GM23248 (cell line): ENCODE data around the gene TCF7L2. TPM values are rescaled to one million over a fixed set of nuclear protein-coding genes. Genes with fewer than 3 reads are reported as not detected.

Experiments
- DNase-seq: peaks from one replicate; pipeline ENCODE4 v3.0.0-alpha.2; 2015
- H2AFZ ChIP-seq: fragments of 200-600 bp; sonication (generic); 2 replicates; pipeline ENCODE4 v1.6.1; 2016; ENCODE audit warnings: antibody characterized with exemption
- H3F3A ChIP-seq: fragments of 200-600 bp; sonication (generic); 2 replicates; pipeline ENCODE4 v1.6.1; 2016; ENCODE audit warnings: mild to moderate bottlenecking, antibody characterized with exemption, mixed run types; ENCODE audit not compliant: insufficient read depth
- H3K27ac ChIP-seq: fragments of 200-600 bp; sonication (generic); 2 replicates; pipeline ENCODE4 v1.5.1; 2016; ENCODE audit warnings: mild to moderate bottlenecking
- H3K27me3 ChIP-seq: fragments of 200-600 bp; sonication (generic); replicated peaks from 2 replicates; pipeline ENCODE4 v1.6.1; 2016; ENCODE audit warnings: mild to moderate bottlenecking; ENCODE audit not compliant: insufficient read depth
- H3K36me3 ChIP-seq: fragments of 200-600 bp; sonication (generic); 2 replicates; pipeline ENCODE4 v1.6.1; 2016; ENCODE audit warnings: low read depth, mild to moderate bottlenecking
- H3K4me1 ChIP-seq: fragments of 200-600 bp; sonication (generic); 2 replicates; pipeline ENCODE4 v1.6.1; 2016; ENCODE audit warnings: mild to moderate bottlenecking; ENCODE audit not compliant: insufficient read depth
- H3K4me2 ChIP-seq: fragments of 200-600 bp; sonication (generic); one replicate; pipeline ENCODE4 v1.6.1; 2016; ENCODE audit warnings: mild to moderate bottlenecking; ENCODE audit not compliant: unreplicated experiment
- H3K4me3 ChIP-seq: fragments of 200-600 bp; sonication (generic); 2 replicates; pipeline ENCODE4 v1.5.1; 2016; ENCODE audit warnings: mild to moderate bottlenecking
- H3K79me2 ChIP-seq: fragments of 200-600 bp; sonication (generic); 2 replicates; pipeline ENCODE4 v1.6.1; 2016; ENCODE audit warnings: mild to moderate bottlenecking; ENCODE audit not compliant: insufficient read depth
- H3K9ac ChIP-seq: fragments of 200-600 bp; sonication (generic); 2 replicates; pipeline ENCODE4 v1.6.1; 2016; ENCODE audit warnings: mild to moderate bottlenecking
- H3K9me2 ChIP-seq: fragments of 200-600 bp; sonication (generic); 2 replicates; pipeline ENCODE4 v1.6.1; 2016; ENCODE audit warnings: mixed run types, mild to moderate bottlenecking, moderate library complexity; ENCODE audit not compliant: insufficient read depth
- H3K9me3 ChIP-seq: fragments of 200-600 bp; sonication (generic); one replicate; pipeline ENCODE4 v1.6.1; 2017; ENCODE audit warnings: low read depth
- H4K20me1 ChIP-seq: fragments of 200-600 bp; sonication (generic); 2 replicates; pipeline ENCODE4 v1.6.0; 2016; ENCODE audit not compliant: insufficient read depth
- EZH2 ChIP-seq: fragments of 200-600 bp; sonication (generic); IDR thresholded peaks from 2 replicates; pipeline ENCODE4 v1.6.1; 2018; ENCODE audit warnings: antibody characterized with exemption, mild to moderate bottlenecking; ENCODE audit not compliant: insufficient read depth, poor library complexity, severe bottlenecking
- EZH2phosphoT487 ChIP-seq: fragments of 200-600 bp; sonication (generic); IDR thresholded peaks from 2 replicates; pipeline ENCODE4 v1.6.1; 2018; ENCODE audit warnings: antibody characterized with exemption, moderate library complexity, mild to moderate bottlenecking, low read depth; ENCODE audit not compliant: insufficient read depth
- WGBS, 2 experiments: methylation state at CpG; one replicate each; pipeline ENCODE4 v1.1.6; 2015 to 2017; ENCODE audit warnings: low lambda C conversion rate in 2 of 2, low coverage in 1 of 2; ENCODE audit errors: missing lambda C conversion rate in 2 of 2; 5-methylcytosine and 5-hydroxymethylcytosine counted together
- in situ Hi-C: fragments of 300-500 bp; cut with MboI; formaldehyde crosslinking; loops from 2 replicates; pipeline ENCODE4 v1.15.0; 2020
- polyA plus RNA-seq: library from polyadenylated mRNA; unstranded; fragments of >200 nt; fragmentation: Nextera tagmentation; extraction: Ambion mirVana; gene quantifications from 2 replicates; pipeline ENCODE4 v1.2.1, GENCODE V29; 2016
- total RNA-seq: library from RNA; depleted of rRNA; stranded (reverse); fragments of >200 nt; shearing (Covaris generic); gene quantifications from 2 replicates; pipeline ENCODE4 v1.2.3, GENCODE V29; 2014

The TCF7L2 gene
- total and polyA plus RNA-seq, 2 experiments from 2014 or later = 6.2 to 19.3 TPM

DNA sequence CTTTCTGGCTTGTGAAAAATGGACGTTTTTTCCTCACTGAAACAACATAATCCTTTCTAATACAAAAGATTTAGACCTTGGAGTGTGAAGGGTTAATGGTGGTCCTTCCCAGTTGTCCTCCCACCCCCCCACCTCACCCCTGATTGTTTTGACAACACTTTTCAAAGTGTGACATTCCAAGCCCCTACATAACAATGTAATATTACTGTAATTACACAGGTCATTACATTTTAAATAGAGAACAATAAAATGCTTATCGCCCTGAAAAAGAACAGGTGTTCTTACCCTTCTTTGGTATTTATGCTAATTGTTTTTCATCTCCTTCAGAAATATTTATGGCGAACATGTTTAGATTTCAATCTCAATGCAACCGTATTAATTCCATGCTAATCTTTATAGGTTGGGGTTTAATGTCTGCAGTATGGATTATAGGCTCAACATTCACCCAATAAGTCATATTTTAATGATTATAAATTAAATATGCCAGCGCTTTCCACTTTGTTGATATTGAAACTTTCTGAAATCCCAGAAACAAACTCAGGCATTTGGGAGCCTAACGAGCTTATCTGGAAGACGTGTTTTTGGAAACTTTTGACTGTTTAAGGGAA lies 5.0 kb downstream of the TCF7L2 start:
- Histone ChIP-seq H3K36me3 (no peaks in the 10 kb centered on the region), H3K27ac (peak overlapping the region; percentile 92), H3K79me2 (peaks cover 86% of the 10 kb centered on the region), H3K9me3 (no peaks in the 10 kb centered on the region), H3K9me2 (no peaks in the 10 kb centered on the region), H2AFZ (no peak overlapping the region), H3K4me1 (peaks cover 62% of the 10 kb centered on the region), H3F3A (peaks cover 55% of the 10 kb centered on the region), H4K20me1 (no peaks in the 10 kb centered on the region), H3K4me2 (peak overlapping the region; percentile 98), H3K9ac (peak overlapping the region; percentile 96), H3K4me3 (peak overlapping the region; percentile 88), H3K27me3 (no peaks in the 10 kb centered on the region)
- WGBS, 2 experiments = 11 to 16% methylated on average over 7 of the region's 7 CpGs
- in situ Hi-C loops = loop anchor here (10.0 to 25.0 kb wide), 3 partner anchors 170 to 432 kb away; no protein-coding TSS in a partner anchor
- DNase-seq = no peak
- TF ChIP-seq EZH2 (no peak), EZH2phosphoT487 (no peak)

DNA sequence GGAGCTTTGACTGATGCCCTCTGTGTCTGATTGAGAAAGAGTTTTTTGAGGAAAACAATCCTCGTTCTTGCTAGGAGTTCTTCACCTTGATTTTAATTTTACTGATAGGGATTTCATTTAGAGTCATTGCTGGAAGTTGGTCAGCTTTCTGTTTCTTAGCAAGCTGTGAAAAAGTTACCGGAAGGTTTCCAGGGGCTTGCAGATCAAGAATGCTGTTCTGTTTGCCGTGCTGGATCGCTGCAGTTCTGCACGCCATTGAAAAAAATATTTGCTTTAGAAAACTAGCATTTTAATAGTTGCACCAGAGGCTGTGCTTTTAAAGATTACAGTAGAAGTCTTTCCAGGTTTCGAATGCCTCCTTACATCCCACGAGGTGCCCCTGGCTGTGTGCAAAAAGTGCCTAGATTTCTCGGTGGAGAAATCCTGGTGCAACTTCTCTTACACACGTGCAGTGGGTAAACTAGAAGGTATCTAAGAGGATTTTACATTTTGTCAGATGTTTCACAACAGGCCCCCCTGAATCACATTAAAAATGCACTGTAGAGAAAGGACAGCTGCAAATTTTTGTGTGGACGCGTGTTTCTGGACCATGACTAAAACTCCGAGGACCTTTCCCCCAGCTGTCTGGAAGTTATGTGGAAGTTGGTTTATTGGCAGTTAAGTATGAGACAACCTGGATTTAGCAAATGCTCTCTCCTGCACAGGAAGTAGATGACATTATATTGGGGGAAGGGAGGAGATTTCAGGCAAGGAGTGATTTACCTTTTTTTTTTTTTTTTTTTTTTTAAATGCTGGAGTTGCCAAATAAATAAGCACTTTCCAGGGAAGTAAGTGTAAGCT lies 5.8 kb downstream of the TCF7L2 start:
- peak; percentile 86 for DNase-seq
- Histone ChIP-seq H3K9me2 (no peaks in the 10 kb centered on the region), H3F3A (peaks cover 59% of the 10 kb centered on the region), H4K20me1 (no peaks in the 10 kb centered on the region), H3K79me2 (peaks cover 86% of the 10 kb centered on the region), H3K9me3 (no peaks in the 10 kb centered on the region), H3K27ac (peak overlapping the region; percentile 92), H3K4me1 (peaks cover 68% of the 10 kb centered on the region), H3K4me3 (peak overlapping the region; percentile 88), H3K36me3 (no peaks in the 10 kb centered on the region), H3K4me2 (peak overlapping the region; percentile 98), H2AFZ (no peak overlapping the region), H3K27me3 (no peaks in the 10 kb centered on the region), H3K9ac (peak overlapping the region; percentile 96)
- WGBS, 2 experiments = 1 to 3% methylated on average over 12 of the region's 12 CpGs
- TF ChIP-seq EZH2 (no peak), EZH2phosphoT487 (no peak)
- in situ Hi-C loops = loop anchor here (10.0 to 25.0 kb wide), 3 partner anchors 169 to 431 kb away; no protein-coding TSS in a partner anchor

DNA sequence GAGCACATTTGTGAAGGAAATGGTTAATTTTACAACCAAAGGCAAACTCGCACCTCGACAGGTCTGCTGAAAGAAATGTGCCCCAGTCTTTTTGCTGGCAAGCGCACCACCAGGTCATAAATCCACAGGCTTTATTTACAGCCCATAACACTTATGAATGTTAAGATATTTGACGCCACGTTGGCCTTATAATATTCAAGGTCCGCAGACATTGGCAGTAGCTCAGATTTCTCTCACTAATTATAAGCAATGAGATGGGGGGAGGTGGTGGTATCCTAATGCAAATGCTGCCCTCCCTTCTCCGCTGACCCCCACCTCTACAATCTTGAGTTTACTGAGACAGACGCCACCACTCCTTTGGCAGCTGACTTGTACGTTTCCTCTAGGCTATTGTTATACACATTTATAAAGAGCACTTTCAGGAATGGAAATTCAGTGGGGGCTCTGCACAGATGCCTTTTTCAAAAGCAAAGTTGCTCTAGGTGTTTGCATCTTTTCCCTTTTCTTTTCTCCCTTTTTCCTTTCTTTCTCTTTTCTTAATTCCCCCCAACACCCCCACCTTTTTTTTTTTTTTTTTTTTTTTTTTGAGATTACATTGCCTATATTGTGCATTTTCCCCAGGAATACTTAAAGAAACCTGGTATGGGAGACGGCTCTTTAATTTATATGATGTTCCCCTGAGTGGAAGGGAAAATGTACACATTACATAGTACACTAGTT lies 6.7 kb downstream of the TCF7L2 start:
- peak overlapping the region; percentile 98 for H3K4me2 ChIP-seq
- peak overlapping the region; percentile 88 for H3K4me3 ChIP-seq
- H3K9me3 ChIP-seq = no peaks in the 10 kb centered on the region
- WGBS, 2 experiments = 33 to 34% methylated on average over 10 of the region's 10 CpGs
- in situ Hi-C loops = loop anchor here (10.0 to 25.0 kb wide), 3 partner anchors 168 to 431 kb away; no protein-coding TSS in a partner anchor
- peaks cover 73% of the 10 kb centered on the region for H3K4me1 ChIP-seq
- H3K27me3 ChIP-seq = no peaks in the 10 kb centered on the region
- no peak for TF ChIP-seq EZH2
- TF ChIP-seq EZH2phosphoT487 = no peak
- H3K9ac ChIP-seq = peak overlapping the region; percentile 96
- H3F3A ChIP-seq = peaks cover 59% of the 10 kb centered on the region
- peak; percentile 50 for DNase-seq
- H3K36me3 ChIP-seq = no peaks in the 10 kb centered on the region
- peak overlapping the region; percentile 92 for H3K27ac ChIP-seq
- no peak overlapping the region for H2AFZ ChIP-seq
- H4K20me1 ChIP-seq = no peaks in the 10 kb centered on the region
- no peaks in the 10 kb centered on the region for H3K9me2 ChIP-seq
- H3K79me2 ChIP-seq = peaks cover 91% of the 10 kb centered on the region

DNA sequence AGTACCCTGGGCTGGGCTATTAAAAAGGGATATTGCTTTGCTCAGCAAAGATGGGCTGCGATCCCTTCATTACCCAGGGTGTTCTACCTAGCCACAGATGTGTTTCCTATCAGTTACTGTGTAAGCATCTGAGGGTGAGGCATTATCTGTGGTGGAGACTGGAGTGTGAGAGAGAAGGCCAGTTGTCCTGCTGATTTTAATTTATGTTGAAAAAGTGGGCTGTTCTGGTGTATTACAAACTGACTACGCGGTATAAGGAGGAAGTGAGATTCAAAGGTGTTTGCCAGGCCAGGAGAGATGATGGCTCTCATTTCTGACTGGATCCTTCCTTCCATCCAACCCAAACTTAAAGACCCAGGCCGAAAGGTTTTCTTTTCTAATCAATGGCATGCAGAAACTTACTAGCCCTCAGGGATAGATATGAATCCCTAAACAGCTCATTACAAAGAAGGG lies 7.6 kb downstream of the TCF7L2 start:
- TF ChIP-seq EZH2 (no peak), EZH2phosphoT487 (no peak)
- Histone ChIP-seq H3K79me2 (peaks cover 91% of the 10 kb centered on the region), H3K4me2 (peak overlapping the region; percentile 98), H3K9me3 (no peaks in the 10 kb centered on the region), H3F3A (peaks cover 59% of the 10 kb centered on the region), H3K36me3 (no peaks in the 10 kb centered on the region), H3K9me2 (no peaks in the 10 kb centered on the region), H3K27me3 (no peaks in the 10 kb centered on the region), H3K4me3 (peak overlapping the region; percentile 88), H3K27ac (peak overlapping the region; percentile 92), H3K9ac (peak overlapping the region; percentile 96), H3K4me1 (peaks cover 73% of the 10 kb centered on the region), H2AFZ (no peak overlapping the region), H4K20me1 (no peaks in the 10 kb centered on the region)
- 22 to 36% methylated on average over 4 of the region's 4 CpGs for WGBS, 2 experiments
- DNase-seq = peak; percentile 54
- in situ Hi-C loops = loop anchor here (10.0 to 25.0 kb wide), 3 partner anchors 167 to 430 kb away; no protein-coding TSS in a partner anchor
